ENCODE measurements around the gene EFCAB8. TPM values are rescaled to one million over a fixed set of nuclear protein-coding genes. Genes with fewer than 3 reads are reported as not detected.

The EFCAB8 gene
- total RNA-seq, 1 donor from 2014 or later = not detected

- H3K4me1 ChIP-seq = no peaks in the 10 kb centered on the region
- no peak overlapping the region for H3K4me3 ChIP-seq
- H3K27ac ChIP-seq = no peak overlapping the region
- H3K27me3 ChIP-seq = no peaks in the 10 kb centered on the region
- no peaks in the 10 kb centered on the region for H3K9me3 ChIP-seq
- no peaks in the 10 kb centered on the region for H3K36me3 ChIP-seq
- intact Hi-C loops (cut with DNase I) = no loop called here
- no peak for TF ChIP-seq CTCF (IDR thresholded peaks at IDR 0.05)
- no peak for DNase-seq (ENCODE audit: low spot score in 2 of 2)
Observed at GRCh38 chr20:33008336-33009213, 149.9 kb downstream of the EFCAB8 start.

- Histone ChIP-seq H3K9me3 (no peaks in the 10 kb centered on the region), H3K27ac (no peak overlapping the region), H3K36me3 (no peaks in the 10 kb centered on the region), H3K4me3 (no peak overlapping the region), H3K27me3 (no peaks in the 10 kb centered on the region), H3K4me1 (no peaks in the 10 kb centered on the region)
- intact Hi-C loops (cut with DNase I) = no loop called here
- DNase-seq (ENCODE audit: low spot score in 2 of 2) = no peak
- TF ChIP-seq CTCF (IDR thresholded peaks at IDR 0.05) = no peak
Observed at GRCh38 chr20:33009214-33010132, 150.8 kb downstream of the EFCAB8 start.

- Histone ChIP-seq H3K9me3 (no peaks in the 10 kb centered on the region), H3K27ac (no peak overlapping the region), H3K4me1 (no peaks in the 10 kb centered on the region), H3K27me3 (no peaks in the 10 kb centered on the region), H3K36me3 (no peaks in the 10 kb centered on the region), H3K4me3 (no peak overlapping the region)
- intact Hi-C loops (cut with DNase I) = no loop called here
- DNase-seq (ENCODE audit: low spot score in 2 of 2) = no peak
- TF ChIP-seq CTCF (IDR thresholded peaks at IDR 0.05) = no peak
Observed at GRCh38 chr20:33010133-33010504, 151.4 kb downstream of the EFCAB8 start.

GRCh38 chr20:33010674-33011449, 152.1 kb downstream of the EFCAB8 start:
- intact Hi-C loops (cut with DNase I) = no loop called here
- no peak overlapping the region for H3K27ac ChIP-seq

More at GRCh38 chr20:33010674-33011449, 152.1 kb downstream of the EFCAB8 start:
- TF ChIP-seq CTCF (IDR thresholded peaks at IDR 0.05) = no peak
- H3K9me3 ChIP-seq = no peaks in the 10 kb centered on the region
- DNase-seq (ENCODE audit: low spot score in 2 of 2) = no peak
- H3K4me3 ChIP-seq = no peak overlapping the region
- no peaks in the 10 kb centered on the region for H3K36me3 ChIP-seq
- H3K4me1 ChIP-seq = no peaks in the 10 kb centered on the region
- no peaks in the 10 kb centered on the region for H3K27me3 ChIP-seq

Other genes with a start within 250 kb of the EFCAB8 start
- not detected for gene C20orf203, start 185.0 kb upstream of the EFCAB8 start, total RNA-seq
- 90.3 TPM for gene COMMD7, start 115.5 kb upstream of the EFCAB8 start, total RNA-seq
- 0.75 TPM for gene DNMT3B, start 96.5 kb upstream of the EFCAB8 start, total RNA-seq
- gene MAPRE1, start 39.0 kb upstream of the EFCAB8 start, total RNA-seq = 49.0 TPM
- not detected for gene SUN5, start 145.5 kb downstream of the EFCAB8 start, total RNA-seq
- gene BPIFB2, start 148.8 kb downstream of the EFCAB8 start, total RNA-seq = not detected
- gene BPIFB6, start 172.7 kb downstream of the EFCAB8 start, total RNA-seq = not detected
- not detected for gene BPIFB3, start 195.0 kb downstream of the EFCAB8 start, total RNA-seq
- not detected for gene BPIFB4, start 220.7 kb downstream of the EFCAB8 start, total RNA-seq